OCI-LY3 (cell line): ENCODE measurements around the gene TPX2.

Experiments
- H2AFZ ChIP-seq: fragments of 200-600, 300-600 bp; shearing (Covaris generic); 2 replicates; pipeline ENCODE4 v1.6.0; 2014; ENCODE audit warnings: antibody characterized with exemption, low read depth, low read length
- H3K27ac ChIP-seq: fragments of 200-600, 300-600 bp; sonication (generic); 2 replicates; pipeline ENCODE4 v1.5.1; 2014; ENCODE audit warnings: mild to moderate bottlenecking, low read length, moderate library complexity, mixed read lengths
- H3K27me3 ChIP-seq: fragments of 200-600, 300-600 bp; sonication (generic); 2 replicates; pipeline ENCODE4 v1.6.1; 2014; ENCODE audit warnings: low read depth, low read length, mixed read lengths
- H3K36me3 ChIP-seq: fragments of 200-600, 300-600 bp; sonication (generic); replicated peaks from 2 replicates; pipeline ENCODE3; 2014; ENCODE audit warnings: low read depth, low read length, mixed read lengths
- H3K4me1 ChIP-seq: fragments of 300-600, 200-600 bp; sonication (generic); 2 replicates; pipeline ENCODE4 v1.6.1; 2014; ENCODE audit warnings: low read length, mixed read lengths
- H3K4me2 ChIP-seq: fragments of 200-600, 300-600 bp; sonication (generic); 2 replicates; pipeline ENCODE4 v1.6.1; 2014; ENCODE audit warnings: low read length, mixed read lengths
- H3K4me3 ChIP-seq: fragments of 300-600, 200-600 bp; sonication (generic); 2 replicates; pipeline ENCODE4 v1.5.1; 2014; ENCODE audit warnings: antibody characterized with exemption, mild to moderate bottlenecking, low read length, moderate library complexity
- H3K79me2 ChIP-seq: fragments of 300-600, 200-600 bp; shearing (Covaris generic); 2 replicates; pipeline ENCODE4 v1.6.1; 2014; ENCODE audit warnings: mild to moderate bottlenecking, low read length, mixed read lengths
- H3K9ac ChIP-seq: fragments of 300-600, 200-600 bp; shearing (Covaris generic); 2 replicates; pipeline ENCODE4 v1.6.0; 2014; ENCODE audit warnings: mild to moderate bottlenecking, low read length, moderate library complexity
- H3K9me3 ChIP-seq: fragments of 200-600, 300-600 bp; shearing (Covaris generic); 2 replicates; pipeline ENCODE4 v1.6.1; 2014; ENCODE audit warnings: low read length, mixed read lengths; ENCODE audit not compliant: insufficient read depth
- H4K20me1 ChIP-seq: fragments of 200-600, 300-600 bp; sonication (generic); 2 replicates; pipeline ENCODE4 v1.6.1; 2016; ENCODE audit warnings: low read length, mixed read lengths; ENCODE audit not compliant: insufficient read depth
- EZH2phosphoT487 ChIP-seq: fragments of 200-600 bp; shearing (Covaris generic); IDR thresholded peaks from 2 replicates; pipeline ENCODE4 v1.6.1; 2018; ENCODE audit warnings: antibody characterized with exemption, mixed run types, low read depth
- TF ChIP-seq, protein P1 (sequence below): fragments of 200-600, 300-600 bp; sonication (generic); IDR thresholded peaks from 2 replicates; pipeline ENCODE4 v1.5.1; 2014; ENCODE audit warnings: antibody characterized with exemption, low read length, low read depth

TPX2 gene

GRCh38 chr20:31747640-31748039, 8.6 kb downstream of the TPX2 start:
- peaks cover 93% of the 10 kb centered on the region for H3K79me2 ChIP-seq
- no peak overlapping the region for H3K9ac ChIP-seq
- no peaks in the 10 kb centered on the region for H3K9me3 ChIP-seq
- no peaks in the 10 kb centered on the region for H3K27me3 ChIP-seq
- peaks cover 33% of the 10 kb centered on the region for H3K36me3 ChIP-seq
- H3K4me2 ChIP-seq = peak overlapping the region; percentile 27
- peak overlapping the region; percentile 2; the same call in 1 of the 2 replicates for H3K27ac ChIP-seq
- TF ChIP-seq, protein P1, sequence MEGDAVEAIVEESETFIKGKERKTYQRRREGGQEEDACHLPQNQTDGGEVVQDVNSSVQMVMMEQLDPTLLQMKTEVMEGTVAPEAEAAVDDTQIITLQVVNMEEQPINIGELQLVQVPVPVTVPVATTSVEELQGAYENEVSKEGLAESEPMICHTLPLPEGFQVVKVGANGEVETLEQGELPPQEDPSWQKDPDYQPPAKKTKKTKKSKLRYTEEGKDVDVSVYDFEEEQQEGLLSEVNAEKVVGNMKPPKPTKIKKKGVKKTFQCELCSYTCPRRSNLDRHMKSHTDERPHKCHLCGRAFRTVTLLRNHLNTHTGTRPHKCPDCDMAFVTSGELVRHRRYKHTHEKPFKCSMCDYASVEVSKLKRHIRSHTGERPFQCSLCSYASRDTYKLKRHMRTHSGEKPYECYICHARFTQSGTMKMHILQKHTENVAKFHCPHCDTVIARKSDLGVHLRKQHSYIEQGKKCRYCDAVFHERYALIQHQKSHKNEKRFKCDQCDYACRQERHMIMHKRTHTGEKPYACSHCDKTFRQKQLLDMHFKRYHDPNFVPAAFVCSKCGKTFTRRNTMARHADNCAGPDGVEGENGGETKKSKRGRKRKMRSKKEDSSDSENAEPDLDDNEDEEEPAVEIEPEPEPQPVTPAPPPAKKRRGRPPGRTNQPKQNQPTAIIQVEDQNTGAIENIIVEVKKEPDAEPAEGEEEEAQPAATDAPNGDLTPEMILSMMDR = no peak
- TF ChIP-seq EZH2phosphoT487 = no peak
- H2AFZ ChIP-seq = no peak overlapping the region
- peaks cover 42% of the 10 kb centered on the region for H4K20me1 ChIP-seq
- peaks cover 11% of the 10 kb centered on the region for H3K4me1 ChIP-seq
- H3K4me3 ChIP-seq = no peak overlapping the region

GRCh38 chr20:31749223-31749622, 10.1 kb downstream of the TPX2 start:
- Histone ChIP-seq H4K20me1 (peaks cover 54% of the 10 kb centered on the region), H3K4me1 (peaks cover 11% of the 10 kb centered on the region), H3K4me3 (no peak overlapping the region), H3K9ac (no peak overlapping the region), H3K9me3 (no peaks in the 10 kb centered on the region), H3K27ac (no peak overlapping the region), H3K4me2 (no peak overlapping the region), H2AFZ (no peak overlapping the region), H3K79me2 (peaks cover 98% of the 10 kb centered on the region), H3K36me3 (peaks cover 43% of the 10 kb centered on the region), H3K27me3 (no peaks in the 10 kb centered on the region)
- TF ChIP-seq, protein P1 = no peak
- TF ChIP-seq EZH2phosphoT487 = no peak

- H3K27me3 ChIP-seq = no peaks in the 10 kb centered on the region
- H3K27ac ChIP-seq = no peak overlapping the region
- H3K4me2 ChIP-seq = no peak overlapping the region
- no peaks in the 10 kb centered on the region for H3K9me3 ChIP-seq
- H3K4me3 ChIP-seq = no peak overlapping the region
- no peak overlapping the region for H3K9ac ChIP-seq
- H4K20me1 ChIP-seq = peaks cover 61% of the 10 kb centered on the region
- no peak overlapping the region for H2AFZ ChIP-seq
- no peak for TF ChIP-seq EZH2phosphoT487
- TF ChIP-seq, protein P1 = no peak
- peaks cover 98% of the 10 kb centered on the region for H3K79me2 ChIP-seq
- H3K36me3 ChIP-seq = peaks cover 35% of the 10 kb centered on the region
- H3K4me1 ChIP-seq = peaks cover 11% of the 10 kb centered on the region
Observed at GRCh38 chr20:31751126-31751525, 12.0 kb downstream of the TPX2 start.

DNA sequence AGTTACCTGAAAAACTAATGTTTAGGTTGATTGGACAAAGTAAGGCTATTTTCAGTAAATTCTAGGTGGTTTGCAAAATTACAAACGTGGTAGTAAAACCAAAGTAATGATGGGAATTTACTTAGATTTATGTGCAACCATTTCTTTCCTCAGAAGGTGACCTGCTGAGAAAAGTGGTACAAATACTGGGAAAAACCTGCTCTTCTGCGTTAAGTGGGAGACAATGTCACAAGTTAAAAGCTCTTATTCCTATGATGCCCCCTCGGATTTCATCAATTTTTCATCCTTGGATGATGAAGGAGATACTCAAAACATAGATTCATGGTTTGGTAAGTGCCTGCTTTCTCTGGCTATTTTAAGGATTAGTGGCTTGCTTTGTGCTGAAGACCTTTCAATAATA, 18.2 kb downstream of the TPX2 start:
- no peaks in the 10 kb centered on the region for H3K9me3 ChIP-seq
- H4K20me1 ChIP-seq = peaks cover 45% of the 10 kb centered on the region
- H3K4me2 ChIP-seq = no peak overlapping the region
- H3K4me1 ChIP-seq = no peaks in the 10 kb centered on the region
- no peak overlapping the region for H3K4me3 ChIP-seq
- H3K27ac ChIP-seq = no peak overlapping the region
- H3K9ac ChIP-seq = no peak overlapping the region
- H3K79me2 ChIP-seq = peaks cover 85% of the 10 kb centered on the region
- no peak overlapping the region for H2AFZ ChIP-seq
- H3K27me3 ChIP-seq = no peaks in the 10 kb centered on the region
- TF ChIP-seq EZH2phosphoT487 = no peak
- TF ChIP-seq, protein P1 = no peak
- peaks cover 55% of the 10 kb centered on the region for H3K36me3 ChIP-seq
